Upper lobe of left lung (tissue), 6 donors: ENCODE results near the gene ZNF608. TPM values are rescaled to one million over a fixed set of nuclear protein-coding genes. Genes with fewer than 3 reads are reported as not detected.

Experiments used
- ATAC-seq, 2 donors: fragments of 200-7000 bp; cut with Tn5 transposase; one replicate each; pipeline ENCODE4 v1.9.1; 2022; ENCODE audit warnings: mild to moderate bottlenecking in 2 of 2, moderate library complexity in 2 of 2; ENCODE audit not compliant: low FRiP score in 2 of 2
- DNase-seq, 2 donors: peaks; one replicate each; pipeline ENCODE4 v3.0.0-alpha.2; 2019 to 2020
- H3K27ac ChIP-seq, 4 donors: fragments of 200-600 bp; sonication (generic); one replicate each; pipeline ENCODE4 v1.5.1; 2016 to 2019
- H3K27me3 ChIP-seq, 4 donors: fragments of 200-600 bp; sonication (generic); one replicate each; pipeline ENCODE4 v1.5.1; 2017 to 2019
- H3K36me3 ChIP-seq, 4 donors: fragments of 200-600 bp; sonication (generic); one replicate each; pipeline ENCODE4 v1.5.1; 2016 to 2019
- H3K4me1 ChIP-seq, 4 donors: fragments of 200-600 bp; sonication (generic); one replicate each; pipeline ENCODE4 v1.5.1; 2018 to 2019
- H3K4me3 ChIP-seq, 4 donors: fragments of 200-600 bp; sonication (generic); one replicate each; pipeline ENCODE4 v1.5.1; 2017 to 2019; ENCODE audit warnings: mild to moderate bottlenecking in 2 of 4, moderate library complexity in 1 of 4
- H3K9me3 ChIP-seq, 4 donors: fragments of 200-600 bp; sonication (generic); one replicate each; pipeline ENCODE4 v1.5.1; 2018 to 2019
- CTCF ChIP-seq, 6 experiments: fragments of 450-650 bp in 4 of 6; fragments of 200-600 bp in 2 of 6; sonication (generic) in 2 of 6; IDR thresholded peaks; one replicate each; pipeline ENCODE4 v1.5.1; 2016 to 2019; ENCODE audit warnings: antibody characterized with exemption in 6 of 6
- EP300 ChIP-seq, 4 donors: sonication (generic); formaldehyde crosslinking; IDR thresholded peaks; one replicate each; pipeline ENCODE4 v1.5.1; 2017; ENCODE audit warnings: antibody characterized with exemption in 4 of 4, control low read depth in 2 of 4
- POLR2A ChIP-seq, 4 donors: fragments of 450-650 bp; IDR thresholded peaks; one replicate each; pipeline ENCODE4 v1.5.1; 2016 to 2017; ENCODE audit warnings: antibody characterized with exemption in 4 of 4, mild to moderate bottlenecking in 2 of 4
- POLR2AphosphoS5 ChIP-seq, 2 donors: sonication (generic); formaldehyde crosslinking; IDR thresholded peaks; one replicate each; pipeline ENCODE4 v1.5.1; 2017; ENCODE audit warnings: antibody characterized with exemption in 2 of 2
- WGBS, 2 donors: methylation state at CpG; one replicate each; pipeline ENCODE4 v1.1.5; 2017 to 2018; 5-methylcytosine and 5-hydroxymethylcytosine counted together
- total RNA-seq, 6 donors: library from RNA; depleted of rRNA in 4 of 6; stranded (reverse); fragments of >200 nt in 4 of 6; gene quantifications; one replicate each; pipeline versions ENCODE4 v1.1.0 to v1.2.1, GENCODE V29; 2016 to 2021
- donor health status: DM: no; HTN: no; CAD: no; lungs with moderate emphysema.
- donor health status: DM: no; HTN: yes; CAD: no; lungs with severe emphysema.

Gene ZNF608
- total RNA-seq, 6 donors from 2014 or later: 21.8 to 54.9 (median 41.7) TPM

- TF ChIP-seq CTCF (IDR thresholded peaks at IDR 0.05) (no peak), POLR2AphosphoS5 (IDR thresholded peaks at IDR 0.05) (no peak), POLR2A (IDR thresholded peaks at IDR 0.05) (no peak), EP300 (IDR thresholded peaks at IDR 0.05) (no peak)
- Histone ChIP-seq H3K27me3 (no peaks in the 10 kb centered on the region), H3K9me3 (no peaks in the 10 kb centered on the region), H3K4me1 (peaks cover 20 to 57% (median 34%) of the 10 kb centered on the region in 4 donors), H3K4me3 (peak overlapping the region in 3 of 4 donors; percentile 10 to 15 (median 11)), H3K27ac (peak overlapping the region in 3 of 4 donors; percentile 9 to 53 (median 48)), H3K36me3 (no peaks in the 10 kb centered on the region)
- DNase-seq (peak in 1 of 2 donors; percentile 54), ATAC-seq (peak; percentile 45 to 54)
- 46% methylated on average over 10 to 13 of the region's 13 CpGs for WGBS, 2 donors
These were observed 39.6 kb downstream of the ZNF608 start for GRCh38 chr5:124706729-124707361.

GRCh38 chr5:124706051-124706450, 40.4 kb downstream of the ZNF608 start:
- DNase-seq: no peak

GRCh38 chr5:124705577-124705976, 40.9 kb downstream of the ZNF608 start:
- Histone ChIP-seq H3K4me1 (peaks cover 20 to 65% (median 36%) of the 10 kb centered on the region in 4 donors), H3K36me3 (no peaks in the 10 kb centered on the region), H3K4me3 (no peak overlapping the region), H3K27ac (no peak overlapping the region), H3K9me3 (no peaks in the 10 kb centered on the region), H3K27me3 (no peaks in the 10 kb centered on the region)
- DNase-seq (no peak), ATAC-seq (no peak)
- no peak for TF ChIP-seq EP300 (IDR thresholded peaks at IDR 0.05)
- no peak for TF ChIP-seq POLR2AphosphoS5 (IDR thresholded peaks at IDR 0.05)
- no peak for TF ChIP-seq CTCF (IDR thresholded peaks at IDR 0.05)
- no peak for TF ChIP-seq POLR2A (IDR thresholded peaks at IDR 0.05)
- 92 to 97% methylated on average over 2 of the region's 2 CpGs for whole genome bisulfite sequencing, 2 donors

More at GRCh38 chr5:124706051-124706450, 40.4 kb downstream of the ZNF608 start:
- Histone ChIP-seq H3K36me3 (no peaks in the 10 kb centered on the region), H3K4me1 (peaks cover 20 to 60% (median 34%) of the 10 kb centered on the region in 4 donors), H3K27me3 (no peaks in the 10 kb centered on the region), H3K9me3 (no peaks in the 10 kb centered on the region), H3K4me3 (no peak overlapping the region), H3K27ac (peak overlapping the region in 1 of 4 donors; percentile 9)
- TF ChIP-seq CTCF (IDR thresholded peaks at IDR 0.05) (no peak), POLR2AphosphoS5 (IDR thresholded peaks at IDR 0.05) (no peak), POLR2A (IDR thresholded peaks at IDR 0.05) (no peak), EP300 (IDR thresholded peaks at IDR 0.05) (no peak)
- ATAC-seq: no peak
- 65 to 80% methylated on average over 4 of the region's 4 CpGs for WGBS, 2 donors

- Histone ChIP-seq H3K4me1 (peaks cover 20 to 66% (median 37%) of the 10 kb centered on the region in 4 donors), H3K4me3 (no peak overlapping the region), H3K27me3 (no peaks in the 10 kb centered on the region), H3K36me3 (no peaks in the 10 kb centered on the region), H3K27ac (peak overlapping the region in 1 of 4 donors; percentile 7), H3K9me3 (no peaks in the 10 kb centered on the region)
- no peak for ATAC-seq
- no peak for TF ChIP-seq POLR2AphosphoS5 (IDR thresholded peaks at IDR 0.05)
- no peak for TF ChIP-seq EP300 (IDR thresholded peaks at IDR 0.05)
- TF ChIP-seq CTCF (IDR thresholded peaks at IDR 0.05): no peak
- no peak for TF ChIP-seq POLR2A (IDR thresholded peaks at IDR 0.05)
- no peak for DNase-seq
- 49 to 50% methylated on average over 6 of the region's 6 CpGs for WGBS, 2 donors
These were observed 41.7 kb downstream of the ZNF608 start for GRCh38 chr5:124704594-124705284.
